ENCODE data around the gene LMO4.
A peak's percentile ranks its signal among the peaks of the same experiment; 100 is the strongest.

Gene LMO4, protein sequence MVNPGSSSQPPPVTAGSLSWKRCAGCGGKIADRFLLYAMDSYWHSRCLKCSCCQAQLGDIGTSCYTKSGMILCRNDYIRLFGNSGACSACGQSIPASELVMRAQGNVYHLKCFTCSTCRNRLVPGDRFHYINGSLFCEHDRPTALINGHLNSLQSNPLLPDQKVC

DNA sequence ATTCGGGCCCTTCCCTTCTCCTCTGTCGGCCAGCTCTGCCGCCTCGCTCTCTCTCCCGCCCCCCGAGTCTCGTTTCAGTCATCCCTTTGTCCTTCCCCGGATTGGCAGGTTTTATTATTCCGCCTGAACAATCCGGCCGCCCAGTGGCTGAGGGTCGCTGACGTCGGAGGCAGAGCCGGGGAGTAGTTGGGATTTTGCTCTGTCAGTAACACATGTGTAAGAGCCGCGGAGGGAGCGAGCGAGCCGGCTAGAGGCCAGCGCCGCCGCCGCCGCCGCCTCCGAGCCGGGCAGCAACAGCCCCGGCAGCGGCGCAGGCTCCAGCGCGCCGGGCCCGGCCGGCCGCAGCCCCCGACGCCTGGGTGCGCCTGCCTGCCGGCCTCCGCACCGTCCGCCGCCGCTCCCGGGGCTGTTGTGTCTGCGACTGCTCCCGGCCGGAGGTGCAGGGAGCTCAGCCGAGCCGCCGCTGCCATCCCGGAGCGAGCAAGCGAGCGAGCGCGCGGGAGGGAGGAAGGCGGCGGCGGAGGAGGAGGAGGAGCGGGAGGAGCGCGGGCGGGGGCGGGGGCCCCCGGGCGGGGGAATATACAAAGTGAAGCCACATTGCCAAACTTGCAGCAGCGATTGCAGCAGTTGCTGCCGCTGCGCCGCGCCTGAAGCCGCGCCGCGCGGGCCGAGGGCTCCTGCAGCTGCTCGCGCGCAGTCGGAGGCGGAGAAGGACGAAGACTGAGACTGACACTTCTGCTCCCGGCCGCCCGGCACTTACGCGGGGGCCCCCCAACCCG is at the start of gene LMO4:
TSS of gene LMO4 (plus strand) at position 609 of the 779 bp plus-strand sequence. CDS start 3,136 bp downstream, outside the sequence.
- DNase-seq (ENCODE audit: low spot score), result peak; percentile 96

DNA sequence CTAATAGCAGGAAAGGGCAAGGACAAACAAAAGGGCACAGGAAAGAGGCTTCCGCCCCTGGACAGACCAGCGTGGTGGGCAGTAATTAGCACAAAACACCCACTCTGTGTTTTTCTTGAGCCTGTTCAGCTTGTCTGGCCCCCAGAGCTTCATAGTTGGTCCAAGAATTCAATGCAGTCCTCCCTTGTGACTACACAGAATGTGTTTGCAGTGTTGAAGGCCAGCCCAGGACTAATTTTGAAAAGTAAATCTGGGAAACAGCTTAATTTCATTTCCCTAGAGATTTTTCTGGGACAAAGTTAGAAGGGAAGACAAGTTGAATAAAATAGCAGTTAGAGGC is 49.2 kb upstream of the LMO4 start:
- DNase-seq (ENCODE audit: low spot score), result no peak

DNA sequence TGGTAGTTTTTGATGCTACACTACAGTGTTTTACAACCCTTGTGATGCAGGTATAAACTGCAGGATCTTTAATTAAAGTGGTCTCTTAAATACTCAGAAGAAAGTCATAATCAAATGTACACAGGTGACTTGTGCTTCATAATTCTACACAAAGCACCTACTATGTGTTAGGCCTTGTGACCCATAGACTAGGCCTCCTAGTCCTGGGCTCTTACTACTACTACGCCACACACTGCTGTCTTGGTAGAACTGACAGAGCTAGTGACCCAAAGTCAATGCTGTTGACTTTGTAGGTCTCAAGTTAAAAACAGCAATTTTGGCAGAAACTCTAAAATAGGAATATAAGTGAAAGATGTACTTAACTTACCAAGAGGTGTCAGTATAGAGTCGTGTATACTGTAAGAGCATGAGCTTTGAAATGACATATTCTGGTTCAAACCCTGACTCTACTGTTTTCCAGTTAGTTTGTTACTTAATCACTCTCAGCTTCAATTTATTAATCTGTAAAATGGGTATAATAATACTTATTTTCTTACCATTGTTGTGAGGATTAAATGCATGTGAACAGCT is 48.6 kb upstream of the LMO4 start:
- no peak for DNase-seq (ENCODE audit: low spot score)

DNA sequence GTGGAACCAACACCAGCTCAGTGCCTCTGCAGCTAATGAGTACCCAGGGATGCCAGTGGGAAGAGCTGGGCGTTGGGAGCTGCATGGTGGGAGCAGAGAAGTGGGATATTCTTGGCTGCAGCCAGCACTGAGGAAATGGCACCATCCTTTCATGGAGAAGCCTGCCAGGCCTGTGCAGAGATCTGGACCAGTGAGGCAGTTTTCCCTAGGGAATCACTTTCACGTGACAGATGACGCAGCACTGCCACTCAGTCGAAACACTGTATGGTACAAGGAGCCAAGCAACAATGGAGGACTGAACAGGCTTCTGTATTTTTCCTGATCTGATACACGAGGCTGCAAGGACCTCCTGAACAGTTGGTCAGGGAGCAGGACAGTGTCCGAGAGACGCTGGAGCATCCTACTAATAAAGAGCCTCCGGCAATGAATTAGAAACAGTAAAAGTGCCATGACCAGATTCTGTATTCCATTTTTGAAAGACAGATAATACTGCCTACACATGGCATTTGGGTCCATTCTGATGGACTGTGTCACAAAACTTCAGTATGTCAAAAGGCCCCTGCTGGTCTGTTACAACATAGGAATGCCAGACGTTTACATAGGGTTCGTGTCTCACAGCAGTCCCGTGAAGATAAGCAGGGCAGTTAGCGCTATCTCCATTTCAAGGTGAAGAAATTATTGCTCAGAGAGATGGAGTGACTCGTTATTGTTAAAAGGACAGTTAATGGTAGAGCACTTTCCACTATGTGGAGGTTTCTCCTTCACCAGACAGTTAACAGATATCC is 44.0 kb upstream of the LMO4 start:
- no peak for DNase-seq (ENCODE audit: low spot score)

DNA sequence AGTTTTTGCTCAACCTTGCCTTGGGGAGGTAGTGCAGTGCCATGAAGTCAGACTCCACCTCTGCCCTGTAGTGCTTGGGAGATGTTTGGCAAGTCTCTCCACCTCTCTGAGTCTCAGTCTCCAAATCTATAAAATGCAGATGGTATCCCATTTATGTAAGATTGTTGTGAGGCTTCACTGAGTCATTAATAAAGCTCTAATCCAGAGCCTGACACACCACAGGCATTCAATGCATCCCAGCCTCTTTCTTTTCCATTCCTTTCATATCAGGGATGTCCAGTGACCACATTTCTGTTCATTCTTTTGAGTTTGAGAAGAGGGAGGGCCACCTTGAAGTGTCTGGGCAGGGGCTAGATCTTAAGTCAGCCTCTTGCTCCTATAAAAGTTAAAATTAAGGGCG is 37.6 kb upstream of the LMO4 start:
- peak; percentile 64 for DNase-seq (ENCODE audit: low spot score)

DNA sequence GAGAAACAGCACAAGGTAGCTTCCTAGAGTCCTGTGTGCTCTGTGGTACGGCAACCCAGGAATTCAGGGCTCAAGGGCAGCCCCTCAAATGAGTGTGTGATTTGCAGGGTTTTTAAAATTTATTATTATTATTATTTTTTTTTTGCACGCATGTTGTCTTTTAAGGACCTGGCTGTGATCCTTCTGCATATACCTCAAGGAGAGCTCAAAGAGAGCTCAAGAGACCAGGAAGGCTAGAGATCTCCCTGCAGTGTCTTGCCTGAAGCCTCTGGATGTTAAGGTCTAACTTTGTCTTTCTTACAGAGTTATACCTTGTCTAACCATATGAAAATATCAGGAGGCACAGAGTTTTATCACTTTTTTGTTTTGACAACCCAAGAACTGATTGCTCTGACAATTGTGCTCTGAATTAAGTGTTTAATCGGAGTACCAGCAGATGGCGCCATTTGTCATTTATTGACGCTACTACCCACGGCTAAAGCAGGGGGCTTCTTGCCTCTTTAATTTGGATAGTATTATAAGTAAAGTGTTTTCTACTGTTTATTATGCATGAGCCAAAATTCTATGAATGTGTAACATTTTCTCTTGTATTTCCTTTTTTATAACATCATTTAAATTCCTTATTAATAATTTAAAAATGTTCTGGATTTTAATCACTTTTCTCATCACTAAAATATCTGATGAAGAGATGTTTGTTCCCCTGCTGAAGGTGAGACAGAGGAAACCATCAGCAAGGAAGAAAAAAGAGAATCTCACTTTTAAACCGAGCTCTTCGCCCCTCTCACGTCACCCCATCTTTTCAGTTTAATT is 35.8 kb upstream of the LMO4 start:
- peak; percentile 32 for DNase-seq (ENCODE audit: low spot score)

DNA sequence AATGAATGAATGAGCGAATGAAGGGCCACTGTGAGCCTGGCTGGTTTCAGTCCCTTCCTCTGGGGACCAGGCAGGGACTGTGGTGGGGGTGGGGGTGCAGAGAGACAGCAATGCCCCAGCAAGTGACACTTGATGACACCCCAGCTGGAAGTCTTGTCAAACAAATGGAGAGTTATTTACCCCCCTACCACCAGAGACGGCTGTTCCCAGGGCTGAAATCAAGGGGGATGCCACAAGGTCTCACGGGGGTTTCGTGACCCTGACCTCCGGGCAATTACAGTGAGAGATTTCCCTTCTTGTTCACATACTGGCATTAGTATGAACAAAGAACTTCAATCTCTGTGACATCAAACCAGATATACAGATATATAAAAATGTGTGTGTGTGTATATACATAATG is 34.0 kb upstream of the LMO4 start:
- DNase-seq (ENCODE audit: low spot score), result no peak

DNA sequence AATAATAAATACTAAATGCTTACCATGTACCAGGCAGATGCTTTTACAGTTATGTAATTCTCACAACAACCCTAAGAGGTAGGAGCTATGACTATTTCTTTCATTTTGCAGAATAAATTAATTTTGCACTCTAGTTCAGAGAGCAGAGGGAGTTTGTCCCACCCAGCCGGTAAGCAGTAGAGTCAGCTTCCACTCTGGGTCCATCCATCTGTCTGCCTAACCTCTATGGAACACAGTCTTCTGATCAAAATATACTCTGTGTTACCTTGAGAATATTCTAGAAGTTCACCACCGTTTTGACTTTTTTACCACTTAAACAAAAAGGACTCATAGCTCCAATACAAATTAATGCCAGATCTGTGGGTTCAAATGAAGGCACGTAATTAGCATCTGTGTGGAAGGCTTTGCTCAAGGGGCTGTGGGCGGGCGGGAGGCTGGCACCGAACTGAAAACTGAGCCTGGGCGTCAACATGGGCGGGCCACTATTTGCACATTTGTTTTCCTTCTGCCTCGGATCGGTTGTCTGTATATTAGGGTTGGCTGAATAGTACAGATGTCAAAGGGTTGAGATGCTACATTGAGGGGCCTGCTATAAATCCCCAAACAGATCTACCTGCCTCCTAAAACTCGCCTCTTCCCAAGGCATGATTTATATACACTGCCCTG is 33.1 kb upstream of the LMO4 start:
- no peak for DNase-seq (ENCODE audit: low spot score)

DNA sequence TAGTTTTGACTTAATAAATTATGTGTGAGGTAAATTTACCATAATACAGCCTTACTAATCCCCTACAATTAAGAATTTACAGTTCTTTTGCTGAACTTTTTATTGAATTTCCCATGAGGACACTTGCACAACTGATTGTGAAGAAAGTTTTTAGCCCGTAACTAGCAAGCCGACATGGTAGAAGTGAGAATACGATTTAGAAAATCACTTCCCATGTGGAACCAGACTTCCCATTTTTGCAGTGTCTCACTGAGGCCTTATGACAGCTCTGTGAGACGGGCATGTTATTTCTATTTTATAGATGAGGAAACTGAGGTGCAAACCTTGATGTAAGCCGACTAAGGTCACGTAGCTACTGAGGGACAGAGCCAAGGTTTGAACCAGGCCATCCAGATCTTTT is 32.5 kb upstream of the LMO4 start:
- no peak for DNase-seq (ENCODE audit: low spot score)

DNA sequence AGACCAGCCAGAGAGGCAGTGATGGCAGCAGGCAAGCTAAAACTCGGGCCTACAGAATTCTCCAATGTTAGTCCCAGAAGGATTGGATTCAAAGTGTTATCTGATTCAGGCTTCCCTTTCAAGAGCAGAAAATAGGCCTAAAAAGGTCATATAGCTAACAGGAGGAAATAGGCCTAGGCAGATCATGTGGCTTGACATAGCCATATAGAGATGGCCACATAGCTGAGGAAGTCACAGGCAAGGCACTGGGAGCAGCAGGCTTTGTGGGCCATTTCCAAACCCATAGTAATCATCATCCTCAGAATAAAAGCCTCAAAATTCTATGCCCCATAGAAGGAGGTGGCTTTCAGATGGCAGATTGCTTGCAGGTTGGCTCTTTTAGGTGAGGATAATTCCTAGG is 29.0 kb upstream of the LMO4 start:
- no peak for DNase-seq (ENCODE audit: low spot score)

DNA sequence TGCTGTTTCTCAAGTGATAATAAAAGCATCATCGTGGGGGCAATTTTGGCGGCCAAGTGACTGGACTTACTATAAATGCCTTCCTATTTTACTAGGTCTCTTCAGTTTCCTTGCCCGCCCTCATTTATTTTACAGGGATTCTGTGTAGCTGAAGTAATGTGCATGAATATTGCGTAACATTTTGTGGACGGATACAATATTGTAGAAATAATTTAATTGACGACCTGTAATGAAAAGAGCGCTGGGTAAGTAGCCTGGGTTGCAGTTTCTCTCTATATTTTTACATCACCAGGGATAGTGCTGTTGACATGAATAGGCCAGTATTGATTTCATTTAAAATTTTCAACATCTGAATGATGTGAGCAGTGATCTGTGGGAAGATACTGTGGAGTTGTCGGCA is 28.1 kb upstream of the LMO4 start:
- no peak for DNase-seq (ENCODE audit: low spot score)

DNA sequence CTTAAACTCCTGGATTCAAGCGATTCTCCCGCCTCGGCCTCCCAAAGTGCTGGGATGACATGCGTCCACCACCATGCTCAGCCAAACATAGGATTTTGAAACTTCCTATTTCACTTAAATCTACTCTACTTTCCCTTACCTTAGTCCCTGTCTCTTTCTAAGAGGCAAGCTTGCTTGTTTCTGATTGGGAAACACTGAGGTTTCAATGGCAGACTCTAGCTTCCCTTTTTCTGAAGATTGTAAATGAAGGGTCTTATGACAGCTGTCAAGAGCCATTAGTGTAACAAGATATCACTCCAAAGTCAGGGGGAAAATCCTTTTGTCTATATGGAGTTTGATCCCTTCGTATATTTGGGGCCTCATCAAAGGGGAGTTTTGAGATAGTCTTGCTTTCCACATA is 23.5 kb upstream of the LMO4 start:
- DNase-seq (ENCODE audit: low spot score), result no peak

DNA sequence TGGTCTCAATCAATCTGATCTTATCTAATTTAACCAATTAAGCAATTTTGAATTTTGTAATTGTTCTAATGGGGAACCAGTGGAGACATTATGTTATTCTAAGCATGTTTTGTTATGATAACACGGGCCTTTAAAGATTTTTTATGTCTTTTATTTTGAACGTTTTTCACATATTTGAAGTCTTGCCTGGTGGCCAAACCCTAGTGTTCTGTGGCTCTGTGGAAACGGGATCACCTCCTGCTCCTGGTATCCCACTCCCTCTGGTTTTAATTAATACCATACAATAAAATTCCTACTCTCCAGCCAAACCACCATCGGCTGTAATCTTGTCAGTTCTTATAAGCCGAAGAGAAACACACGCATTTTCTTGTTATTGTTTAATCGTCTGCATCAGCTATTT is 22.9 kb upstream of the LMO4 start:
- peak; percentile 51 for DNase-seq (ENCODE audit: low spot score)

DNA sequence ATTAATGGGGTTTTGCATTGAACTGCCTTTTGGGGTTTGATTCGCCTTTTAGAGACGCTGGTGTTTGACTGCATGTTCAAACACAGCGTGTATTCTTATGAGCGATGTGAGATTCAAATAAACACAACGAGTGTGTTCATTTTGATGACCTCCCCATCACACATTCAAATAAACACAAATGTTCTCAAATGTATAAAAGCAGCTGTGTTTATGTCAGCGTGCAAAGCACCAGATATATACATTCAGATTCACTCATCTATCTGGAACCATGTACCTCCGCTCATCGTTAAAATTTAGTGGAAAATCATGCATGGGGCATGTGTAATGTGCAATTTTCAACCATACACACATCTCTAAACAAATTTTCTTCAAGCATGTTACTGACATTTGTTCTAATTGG is 21.4 kb upstream of the LMO4 start:
- no peak for DNase-seq (ENCODE audit: low spot score)

DNA sequence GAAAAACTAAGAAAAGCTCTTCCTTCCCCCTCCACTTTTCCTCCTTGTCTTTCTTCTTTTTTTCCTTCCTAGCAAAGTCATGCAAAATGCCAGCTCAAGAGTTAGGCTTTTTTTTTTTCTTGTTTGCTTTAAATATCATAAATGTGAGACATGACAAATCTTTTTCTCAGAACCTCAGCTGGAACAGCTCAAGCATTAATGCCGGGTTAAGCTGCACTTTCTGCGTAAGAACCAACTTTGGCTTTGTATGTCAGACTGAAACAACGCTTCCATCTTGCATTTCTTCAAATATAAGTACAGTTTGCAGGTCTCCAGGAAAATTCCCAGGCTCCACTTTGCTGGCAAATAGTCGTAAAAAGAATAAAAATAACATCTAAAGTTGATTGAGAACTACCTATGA is 20.7 kb upstream of the LMO4 start:
- DNase-seq (ENCODE audit: low spot score), result no peak

DNA sequence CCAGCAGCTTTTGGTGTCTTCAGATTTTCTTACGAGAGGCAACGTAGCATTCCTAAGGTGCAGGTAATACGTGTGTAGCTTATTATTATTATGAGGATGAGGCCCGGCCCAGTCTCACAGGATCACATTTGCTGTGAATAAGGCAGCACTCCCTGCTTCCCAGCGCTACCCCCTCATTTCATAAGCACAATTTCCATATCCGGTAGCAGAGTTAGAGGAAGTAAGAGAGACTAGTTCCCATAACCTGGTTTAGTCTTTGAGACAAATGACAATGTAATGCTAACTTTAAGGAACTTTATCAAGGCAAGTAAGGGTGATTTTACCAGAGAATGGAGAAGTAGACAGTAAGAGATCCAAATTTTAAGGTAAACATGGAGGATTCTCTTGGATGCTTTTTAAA is 14.6 kb upstream of the LMO4 start:
- DNase-seq (ENCODE audit: low spot score), result no peak

DNA sequence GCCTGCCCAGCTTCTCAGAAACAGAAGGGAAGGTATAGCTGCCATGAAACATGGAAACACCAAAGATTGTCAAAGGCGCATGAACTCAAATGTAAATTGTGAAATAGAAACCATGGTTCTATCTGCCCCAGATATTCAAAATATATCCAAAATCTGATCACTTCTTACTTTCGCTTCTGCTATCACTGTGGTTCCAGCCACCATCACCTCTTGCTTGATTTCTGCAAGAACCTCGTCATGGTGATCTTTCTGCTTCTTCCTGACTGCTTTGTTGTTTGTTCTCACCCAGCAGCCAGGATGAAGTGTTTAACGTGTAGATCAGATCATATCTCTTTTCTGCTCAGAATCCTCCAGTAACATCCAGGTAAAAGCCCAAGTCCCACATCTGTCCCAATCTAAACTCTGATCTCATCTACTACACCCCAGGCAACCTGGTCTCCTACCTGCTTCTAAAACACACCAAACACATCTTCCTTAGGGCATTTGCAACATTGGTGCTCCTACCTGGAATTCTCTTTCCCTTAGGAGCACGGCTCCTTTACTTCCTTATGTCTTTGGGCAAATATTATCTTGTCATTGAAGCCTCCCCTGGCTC is 10.5 kb upstream of the LMO4 start:
- no peak for DNase-seq (ENCODE audit: low spot score)

DNA sequence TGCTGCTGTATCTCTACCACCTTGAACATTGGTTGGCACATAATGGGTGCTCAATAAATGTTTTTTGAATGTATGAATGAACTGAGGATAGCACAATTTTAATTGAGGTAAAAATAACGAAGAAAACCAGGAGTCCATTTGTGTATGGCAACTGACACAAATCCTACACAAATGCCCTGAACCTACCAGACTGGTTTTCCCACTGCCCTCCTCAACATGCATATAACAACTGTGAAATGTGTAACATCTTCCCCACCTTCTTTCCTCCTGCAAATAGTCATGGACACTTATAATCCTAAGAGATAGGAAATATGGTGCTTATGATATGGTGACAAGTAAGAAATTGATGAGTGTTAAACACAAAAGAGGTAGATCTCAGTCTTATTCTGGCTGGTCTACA is 9.9 kb upstream of the LMO4 start:
- DNase-seq (ENCODE audit: low spot score), result no peak

DNA sequence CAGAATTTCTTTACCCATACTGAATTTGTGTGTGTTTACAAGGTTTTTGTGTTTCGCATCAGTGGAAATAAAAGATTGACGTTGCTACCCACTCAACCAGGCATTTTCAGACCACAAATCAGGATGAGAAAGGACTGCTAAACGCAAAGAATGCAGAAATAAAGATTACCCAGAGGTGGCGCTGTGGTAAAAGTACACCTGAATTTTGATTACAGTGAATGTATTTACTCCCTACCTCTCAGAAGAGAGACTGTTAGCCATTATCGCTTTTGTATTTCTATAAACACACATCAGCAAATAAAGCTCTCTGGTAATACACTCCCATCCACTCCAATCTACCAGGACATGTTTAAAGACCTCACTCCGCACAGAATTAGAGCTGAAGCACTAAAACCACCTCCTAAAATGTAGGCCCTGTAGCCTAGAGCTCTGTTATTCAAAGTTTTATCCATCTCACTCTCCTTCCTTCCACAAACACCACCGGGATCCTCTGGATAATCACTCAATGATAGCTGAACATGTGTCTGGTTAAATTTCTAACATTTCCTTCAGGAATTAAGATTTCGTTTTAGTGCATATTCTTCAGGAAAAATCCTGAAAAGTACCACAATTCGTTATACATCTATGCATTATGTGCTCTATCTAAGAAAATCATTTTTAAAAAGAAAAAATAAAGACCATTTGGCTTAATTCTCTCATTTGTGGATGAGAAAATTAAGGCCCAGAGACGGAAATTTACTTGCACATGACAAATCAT is 2.5 kb upstream of the LMO4 start:
- peak; percentile 42 for DNase-seq (ENCODE audit: low spot score)
